HG03103 (cell line): ENCODE measurements around the gene SEMA3C.

Source experiments
- ATAC-seq: cut with Tn5 transposase; IDR thresholded peaks from one replicate; pipeline ENCODE4 v1.9.1; 2021; ENCODE audit warnings: low read depth; ENCODE audit not compliant: unreplicated experiment

The SEMA3C gene

DNA sequence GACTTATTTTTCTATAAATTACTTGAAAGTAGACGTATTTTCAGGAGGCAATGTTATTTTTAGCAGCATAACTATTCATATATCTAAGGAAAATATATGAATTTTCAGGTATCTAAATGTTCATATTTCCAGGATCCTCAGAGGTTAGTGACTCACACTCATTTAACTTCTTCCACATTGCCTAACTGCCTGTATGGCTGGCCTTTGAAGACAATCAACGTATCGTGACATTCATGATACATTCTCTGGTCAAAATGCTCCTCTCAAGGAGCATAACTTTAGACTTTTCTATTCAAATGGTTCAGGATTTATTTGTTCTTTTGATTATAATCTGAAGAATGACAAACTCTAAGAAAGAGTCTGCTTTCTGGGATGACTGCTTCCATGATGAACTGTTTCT lies 89.3 kb downstream of the SEMA3C start:
- no peak for ATAC-seq

DNA sequence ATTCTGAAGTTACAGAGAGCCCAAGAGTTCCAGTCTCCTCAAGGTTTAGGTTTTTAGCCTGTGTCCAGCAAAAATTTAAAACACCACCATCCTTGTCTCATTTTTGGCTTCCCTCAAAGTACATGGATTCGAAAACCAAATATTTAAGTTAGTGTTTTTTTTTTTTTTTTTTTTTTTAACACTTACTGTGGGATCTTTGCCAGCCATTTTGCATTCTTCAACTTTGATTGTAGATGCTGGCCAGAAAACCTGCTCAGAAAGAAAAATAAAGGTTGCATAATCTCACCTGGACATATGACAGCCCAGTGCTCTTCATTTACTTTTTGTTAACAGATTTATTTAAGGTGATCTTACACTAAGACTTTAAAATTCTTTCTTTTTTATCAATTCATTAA lies 91.6 kb downstream of the SEMA3C start:
- no peak for ATAC-seq

DNA sequence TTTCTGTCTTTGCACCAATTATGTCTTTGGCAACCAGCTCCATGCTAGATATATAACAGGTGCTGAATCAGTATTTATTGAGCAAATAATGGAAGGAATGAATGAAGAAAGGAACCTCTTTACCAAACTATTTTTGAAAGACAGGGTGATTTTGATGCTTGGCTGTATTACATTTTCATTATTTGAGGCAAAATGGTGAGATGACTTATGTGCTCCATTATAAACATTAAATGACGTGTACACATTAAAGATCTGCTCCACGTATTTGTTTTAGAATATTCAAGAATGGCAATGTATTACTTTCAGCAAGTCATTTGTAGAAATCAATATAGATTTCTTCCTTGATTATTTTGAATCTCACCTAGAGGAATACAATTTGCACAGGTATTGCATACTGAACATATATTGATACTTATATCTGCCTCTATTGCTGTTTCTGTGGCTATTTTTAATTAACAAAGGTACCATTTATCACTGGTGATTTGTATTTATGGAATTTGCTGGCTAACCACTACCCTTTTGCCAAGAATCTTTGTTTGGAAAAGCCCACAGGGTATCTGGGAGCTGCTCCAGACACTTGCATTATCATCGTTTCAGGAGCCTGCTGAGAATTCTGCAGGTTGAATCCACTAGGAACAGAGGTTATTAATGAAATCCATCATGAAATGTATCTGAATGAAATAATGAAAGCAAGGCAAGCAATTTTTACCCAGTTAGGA lies 92.2 kb downstream of the SEMA3C start:
- no peak for ATAC-seq

DNA sequence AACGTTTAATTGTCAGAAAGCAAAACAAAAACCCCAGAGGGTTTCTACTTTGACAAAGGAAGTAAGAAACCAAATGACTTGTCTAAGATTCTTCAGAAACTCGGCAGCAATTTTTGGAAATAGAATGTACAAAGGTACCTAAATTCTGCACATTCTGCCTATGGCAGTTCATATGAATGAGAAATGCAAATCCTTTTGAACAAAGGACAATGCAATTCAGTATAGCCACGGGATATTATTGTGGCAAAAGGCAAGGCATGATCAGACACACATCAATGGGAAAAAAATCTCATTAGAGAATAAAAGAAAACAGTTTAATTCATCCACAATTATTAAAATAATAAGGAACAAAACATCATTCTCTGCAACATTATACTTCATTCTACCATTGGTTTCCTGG lies 93.4 kb downstream of the SEMA3C start:
- no peak for ATAC-seq

DNA sequence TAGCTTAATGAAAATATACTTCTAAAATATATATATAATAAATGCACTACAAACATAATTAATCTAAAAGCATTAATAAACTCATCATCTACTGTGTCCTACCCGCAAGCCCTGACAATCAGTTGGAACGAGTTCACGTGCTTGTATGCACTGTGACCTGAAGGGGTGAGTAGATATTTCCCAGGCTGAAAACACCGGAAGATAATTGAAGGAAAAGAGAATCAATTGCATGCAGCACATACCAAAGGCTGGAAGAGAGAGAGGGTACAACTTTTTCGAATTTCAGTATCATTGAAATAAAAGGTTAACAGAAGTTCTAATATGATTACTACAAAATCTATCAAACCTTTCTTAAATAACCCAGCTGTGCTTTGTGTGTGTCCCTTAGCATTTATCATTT lies 94.6 kb downstream of the SEMA3C start:
- ATAC-seq: no peak

DNA sequence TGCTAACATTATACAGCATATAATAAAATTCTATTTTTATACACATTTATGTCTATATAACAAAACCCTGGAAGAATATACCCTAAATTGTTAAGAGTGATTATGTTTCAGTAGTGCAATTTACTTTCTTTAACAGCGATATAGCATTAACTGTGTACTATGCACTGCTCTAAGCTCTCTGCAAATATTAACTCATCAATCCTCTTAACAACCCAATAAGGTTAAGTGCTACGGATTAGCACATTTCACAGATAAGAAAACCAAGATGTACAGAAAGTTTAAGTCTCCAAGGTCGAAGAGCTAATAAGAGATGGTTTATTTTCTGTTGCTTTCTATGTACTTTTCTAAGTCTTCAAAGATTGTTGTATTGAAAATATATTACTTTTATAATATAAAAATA lies 95.8 kb downstream of the SEMA3C start:
- no peak for ATAC-seq

DNA sequence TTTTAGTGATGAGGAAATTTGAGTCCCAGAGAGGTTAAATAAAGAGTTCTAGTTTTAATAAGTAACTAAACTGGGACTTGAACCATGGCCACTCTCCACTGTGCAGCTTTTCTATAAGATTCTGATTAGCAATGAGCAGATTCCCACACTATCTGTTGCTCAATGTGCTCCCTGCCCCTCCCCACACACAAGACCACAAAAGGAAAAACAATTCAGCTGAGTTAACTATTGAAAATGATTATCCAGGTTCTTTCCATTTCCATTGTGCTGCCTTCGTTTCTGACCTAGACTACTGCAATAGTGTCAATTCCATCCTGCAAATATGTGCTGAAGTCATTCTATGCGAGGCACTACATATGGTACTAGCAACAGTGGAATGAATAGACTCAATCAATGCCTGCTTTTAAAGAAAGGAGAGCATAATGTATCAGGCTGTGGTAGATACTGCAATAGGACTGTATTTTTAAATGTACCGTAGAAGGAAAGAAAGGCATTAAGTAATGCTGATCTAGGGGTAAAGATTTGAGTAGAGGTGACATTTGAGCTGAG lies 97.0 kb downstream of the SEMA3C start:
- ATAC-seq: no peak

DNA sequence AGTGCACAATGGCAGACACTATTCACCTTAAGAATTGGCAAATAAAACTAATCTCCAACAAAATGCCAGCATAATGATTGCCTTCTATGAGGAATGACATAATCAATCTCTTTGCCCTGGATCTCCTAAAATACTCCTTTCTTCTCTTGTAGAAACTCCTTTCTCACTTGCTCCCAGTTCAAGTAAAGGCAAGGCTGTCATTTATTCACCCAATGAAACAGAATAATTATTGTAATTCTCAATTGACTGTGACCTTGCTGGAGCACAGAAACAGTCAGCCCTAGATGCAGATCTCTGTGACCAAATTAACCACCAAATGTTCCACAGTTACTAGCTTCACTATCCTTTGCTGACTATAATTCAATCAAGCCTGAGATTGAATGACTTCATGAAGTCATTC lies 99.3 kb downstream of the SEMA3C start:
- ATAC-seq: no peak

DNA sequence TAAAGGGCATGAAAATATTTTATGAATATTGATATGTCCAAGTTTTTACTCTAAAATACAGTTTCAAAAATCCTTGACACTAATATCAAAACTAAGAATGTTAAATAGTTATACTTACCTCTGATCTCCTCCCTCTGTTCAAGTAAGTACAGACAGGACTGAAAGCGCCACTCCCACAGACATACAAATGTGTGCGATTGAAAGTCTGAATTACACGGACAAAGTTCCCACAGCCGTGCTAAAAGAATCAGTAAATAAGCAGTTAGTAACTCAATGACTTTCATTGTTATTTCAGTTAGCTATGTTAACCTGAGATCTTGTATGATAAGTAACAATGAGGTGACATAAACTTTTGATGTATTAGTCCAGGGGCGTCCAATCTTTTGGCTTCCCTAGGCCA lies 100.7 kb downstream of the SEMA3C start:
- ATAC-seq: no peak

DNA sequence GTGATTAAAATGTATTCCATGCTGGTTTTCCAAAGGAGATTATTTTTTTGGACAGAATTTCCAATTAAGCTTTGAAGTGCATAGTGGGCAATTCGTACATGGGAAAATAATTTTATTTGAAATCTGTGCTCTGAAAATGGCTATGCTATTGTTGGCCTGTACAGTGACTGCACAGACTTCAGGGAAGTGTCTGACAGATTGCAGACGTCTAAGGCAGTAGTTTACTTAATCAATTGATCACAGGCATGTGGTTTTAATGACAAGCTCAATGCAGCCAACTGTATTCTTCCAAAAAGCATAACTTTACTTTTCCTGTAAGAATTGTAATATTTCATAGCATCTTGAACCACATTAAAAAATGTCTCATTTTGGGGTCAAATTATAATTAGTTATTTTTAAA lies 102.0 kb downstream of the SEMA3C start:
- no peak for ATAC-seq

DNA sequence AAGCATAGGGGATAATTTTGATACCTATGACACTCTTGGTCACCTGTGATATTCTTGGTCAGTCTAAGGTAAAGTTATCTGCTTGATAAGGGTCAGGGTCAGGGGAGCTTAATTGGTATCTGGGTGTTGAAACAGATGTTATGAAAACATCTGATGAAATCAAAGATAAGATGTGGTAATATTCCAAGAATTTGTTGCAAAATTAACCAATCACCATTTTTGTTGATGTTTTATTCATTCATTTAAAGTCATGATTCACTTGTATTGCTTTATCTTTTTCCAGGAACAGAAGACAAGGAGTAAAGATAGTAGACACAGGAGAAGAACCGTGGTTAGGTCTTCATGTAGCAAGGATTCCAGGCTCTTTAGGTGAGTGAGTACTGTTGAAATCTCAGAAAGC lies 103.1 kb downstream of the SEMA3C start:
- no peak for ATAC-seq

DNA sequence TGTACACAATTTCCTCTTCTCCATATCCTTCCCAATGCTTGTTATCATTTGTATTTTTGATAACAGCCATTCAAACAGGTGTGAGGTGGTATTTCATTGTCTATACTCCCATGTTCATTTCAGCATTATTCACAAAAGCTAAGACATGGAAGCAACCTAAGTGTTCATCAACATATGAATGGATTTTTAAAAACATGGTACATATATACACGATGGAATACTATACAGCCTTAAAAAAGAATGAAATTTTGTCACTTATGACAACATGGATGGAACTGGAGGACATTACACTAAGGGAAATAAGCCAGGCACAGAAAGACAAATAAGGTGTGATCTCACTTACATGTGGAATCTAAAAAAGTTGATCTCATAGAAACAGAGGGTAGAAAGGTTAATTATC lies 109.3 kb downstream of the SEMA3C start:
- no peak for ATAC-seq

DNA sequence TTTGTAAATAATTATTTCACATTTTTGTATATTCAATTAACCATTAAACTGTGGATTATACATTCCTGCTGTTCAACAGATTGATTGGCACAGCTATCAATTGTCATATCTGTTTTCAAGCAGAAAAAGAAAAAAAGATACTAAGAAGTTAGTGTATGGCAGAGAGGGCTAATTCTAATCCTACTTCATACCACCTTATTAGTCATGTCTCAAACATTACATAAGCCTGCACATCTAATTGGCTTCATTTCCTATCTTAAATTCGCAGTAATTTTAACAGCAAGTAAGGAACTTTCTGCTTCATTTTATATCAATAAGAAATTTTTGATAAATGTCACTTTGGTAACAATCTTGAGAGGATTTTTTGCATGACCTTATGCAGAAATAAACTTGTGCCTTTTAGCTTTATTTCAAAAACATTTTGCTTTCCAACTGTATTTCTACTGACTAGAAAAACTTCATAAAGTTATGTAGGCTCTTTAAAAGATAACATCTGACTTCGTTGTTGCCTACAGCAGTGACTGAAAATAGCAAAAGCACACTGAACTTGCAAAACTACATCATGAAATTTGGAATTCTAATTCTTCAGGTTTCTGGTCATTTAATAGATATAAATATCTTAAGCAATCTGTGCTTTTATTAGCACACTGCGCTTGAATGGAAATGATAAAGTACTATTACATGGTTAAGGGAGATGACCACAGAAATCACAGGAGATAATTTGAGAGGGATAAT lies 111.5 kb downstream of the SEMA3C start:
- ATAC-seq: no peak

DNA sequence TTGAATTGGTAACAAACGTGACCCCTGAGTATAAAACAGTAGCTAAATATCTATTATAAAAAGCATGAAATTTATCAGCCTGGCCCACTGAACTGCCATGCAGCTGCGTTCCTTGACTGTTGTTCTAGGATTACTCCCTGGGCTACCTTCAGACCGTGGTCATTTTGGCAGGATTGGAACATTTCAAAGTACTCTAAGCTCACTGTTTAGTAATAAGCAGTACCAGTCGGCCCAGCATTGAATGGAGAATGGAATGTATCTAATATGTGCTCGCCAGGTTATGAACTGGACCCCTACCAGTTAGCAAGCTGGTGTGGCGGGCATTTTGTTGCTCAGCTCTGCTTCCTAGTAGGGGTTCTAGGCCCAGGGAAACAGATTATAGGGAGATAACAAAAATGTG lies 112.2 kb downstream of the SEMA3C start:
- ATAC-seq: no peak

DNA sequence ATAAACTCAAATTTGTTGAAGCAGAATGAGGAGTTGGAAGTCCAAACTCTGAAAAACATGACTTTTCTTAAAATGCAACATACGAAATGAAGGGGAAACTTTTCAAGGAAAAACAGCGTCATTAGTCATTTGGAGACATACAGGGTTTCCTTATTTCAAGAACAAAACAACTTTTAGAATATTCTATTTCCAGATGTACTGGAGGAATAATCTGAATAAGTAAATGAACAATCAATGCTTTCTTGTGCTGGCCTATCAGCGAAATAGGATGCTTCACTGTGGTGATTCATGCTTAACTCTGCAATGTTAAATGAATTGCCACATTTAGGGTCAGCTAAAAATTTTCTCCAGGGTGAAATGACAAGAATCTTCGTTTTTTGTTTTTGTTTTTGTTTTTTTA lies 114.3 kb downstream of the SEMA3C start:
- ATAC-seq: no peak

DNA sequence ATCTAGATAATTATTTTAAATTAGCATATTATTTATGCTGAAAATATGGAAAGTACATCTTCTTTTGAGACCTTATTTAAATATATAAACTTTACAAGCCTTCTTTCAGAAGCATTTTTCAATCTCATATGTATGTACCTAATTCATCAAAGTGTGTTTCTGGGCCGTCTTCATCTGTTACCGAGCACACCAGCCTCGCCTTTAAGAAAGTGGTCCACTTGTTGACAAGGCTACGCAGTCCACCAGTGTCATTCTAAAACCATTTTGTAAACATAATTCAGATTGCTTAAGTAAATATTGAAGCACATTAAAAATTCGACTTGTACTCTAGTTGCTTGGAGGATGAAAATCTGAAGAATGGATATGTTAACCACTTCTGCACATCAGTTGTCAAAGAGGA lies 116.3 kb downstream of the SEMA3C start:
- no peak for ATAC-seq

DNA sequence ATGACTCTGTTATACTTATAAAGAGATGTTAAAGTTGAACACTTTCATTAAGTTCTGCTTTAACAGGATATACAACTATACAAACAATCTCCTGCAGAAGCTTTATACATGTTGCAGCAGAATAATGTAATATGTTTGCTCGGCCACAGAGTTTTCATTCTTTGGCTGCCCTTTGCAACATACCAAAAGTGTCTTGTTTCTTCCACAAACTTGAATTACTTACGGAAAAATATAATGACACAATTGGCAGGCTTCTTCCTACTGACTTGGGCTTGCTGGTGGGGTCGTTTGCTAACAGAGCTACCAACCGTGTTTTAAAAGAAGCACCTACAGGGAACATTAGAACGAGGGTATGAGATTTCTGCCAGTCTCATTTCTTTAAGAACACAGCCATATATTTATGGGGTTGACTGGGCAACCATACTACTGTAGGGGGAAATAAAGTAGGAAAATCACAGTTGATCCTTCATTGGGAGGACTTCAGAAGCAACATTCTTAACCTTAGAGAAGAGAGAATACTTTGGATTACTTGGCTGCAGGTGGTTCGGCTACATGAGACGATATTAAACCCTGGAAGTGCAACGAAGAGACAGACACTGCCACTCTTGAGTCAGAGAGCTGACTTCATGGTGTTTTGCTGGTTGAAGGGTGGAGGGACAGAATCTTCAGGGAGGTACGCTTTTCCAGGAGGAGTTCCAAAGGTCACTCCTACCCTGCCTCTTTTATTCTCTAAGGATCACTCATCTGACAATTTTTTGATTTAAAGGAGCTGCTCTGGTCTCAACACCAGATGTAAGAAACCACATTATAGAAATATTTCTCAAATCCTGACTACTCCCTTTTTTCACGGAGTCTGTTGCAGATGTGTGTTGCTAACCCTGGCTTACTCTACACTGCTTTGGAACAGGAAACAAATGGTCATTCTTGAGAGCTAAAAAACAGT lies 123.9 kb downstream of the SEMA3C start:
- ATAC-seq: no peak

DNA sequence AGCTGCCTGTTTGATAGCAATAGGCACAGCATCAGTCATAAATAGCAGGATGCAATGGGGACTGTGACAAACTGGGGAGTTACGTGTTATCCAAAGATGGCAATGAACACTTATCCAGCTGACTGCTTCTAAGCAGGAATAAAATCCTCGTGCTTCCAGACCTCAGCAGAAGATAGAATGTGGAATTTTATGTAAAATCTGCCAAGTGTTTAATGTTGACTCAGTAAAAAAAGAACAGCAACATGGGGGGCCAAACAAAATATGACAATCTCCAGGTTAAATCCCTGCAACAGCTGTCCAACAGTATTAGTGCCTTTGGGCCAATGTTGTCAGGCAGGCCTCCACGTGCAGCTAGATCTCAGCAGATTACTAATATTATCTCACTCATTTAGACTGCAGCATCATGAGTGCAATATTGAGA lies 127.3 kb downstream of the SEMA3C start:
- no peak for ATAC-seq

DNA sequence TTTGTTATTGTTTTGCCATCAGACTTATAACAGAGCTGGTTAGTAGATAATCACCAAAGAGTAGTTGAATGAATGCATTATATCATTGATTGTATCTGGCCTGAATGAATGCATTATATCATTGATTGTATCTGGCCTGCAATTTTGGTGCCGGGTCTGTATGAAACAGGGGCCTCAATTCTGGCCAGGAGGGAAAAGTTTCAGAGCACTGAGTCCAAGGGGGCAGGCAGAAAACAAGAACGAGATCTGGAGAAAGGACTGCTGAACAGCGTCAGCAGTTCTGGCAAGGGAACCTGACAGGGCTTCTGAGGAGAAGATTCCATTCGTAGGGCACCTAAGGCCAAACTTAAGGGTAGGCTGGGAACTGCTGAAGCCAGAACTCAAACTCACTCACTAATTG lies 128.0 kb downstream of the SEMA3C start:
- no peak for ATAC-seq

DNA sequence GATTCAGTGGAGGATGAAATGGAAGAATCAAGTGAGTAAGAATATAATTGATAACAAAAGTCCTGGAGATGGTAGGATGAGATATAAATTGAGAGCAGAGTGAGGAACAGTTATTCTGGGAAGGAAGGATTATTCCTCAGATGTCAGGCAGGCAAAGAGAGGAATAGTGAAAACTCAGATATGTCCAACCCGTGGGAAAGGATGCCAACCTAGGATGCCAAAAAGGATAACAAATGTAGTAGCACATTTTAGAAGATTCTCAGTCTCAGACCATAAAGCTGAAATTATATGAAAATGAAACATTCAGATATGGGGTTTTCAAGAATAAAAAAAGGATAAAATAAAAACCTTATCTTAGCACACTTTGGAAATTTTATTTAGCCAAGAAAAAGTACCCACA lies 131.1 kb downstream of the SEMA3C start:
- no peak for ATAC-seq

DNA sequence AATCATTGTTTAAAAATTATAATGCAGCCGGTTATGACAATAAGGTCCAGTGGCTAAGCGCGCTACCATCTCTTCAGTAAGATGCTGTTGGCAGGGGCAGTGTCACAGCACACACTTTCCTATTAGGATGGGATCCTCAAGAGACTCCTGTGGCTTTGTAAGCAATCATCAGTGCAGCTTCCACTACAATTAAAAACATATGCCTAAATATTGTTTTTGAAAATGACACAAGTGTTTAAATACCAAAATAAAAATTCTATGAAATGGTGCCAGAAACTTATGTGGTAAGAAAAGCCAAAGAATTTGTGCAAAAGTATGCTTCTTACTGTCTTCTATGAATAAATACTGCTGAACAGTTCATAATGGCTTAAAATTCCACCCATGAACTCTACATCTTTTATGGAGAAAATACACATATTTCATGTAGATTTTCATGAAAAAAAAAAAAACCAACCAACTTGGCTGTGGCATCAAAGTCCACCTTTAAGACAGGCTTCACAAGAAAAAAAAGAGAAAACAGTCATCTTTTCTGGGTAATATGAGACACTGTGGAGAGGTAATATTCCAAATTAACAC lies 132.8 kb downstream of the SEMA3C start:
- ATAC-seq: no peak
